ENCODE data around the gene VWA1.
"Not testable (repeated sequence)": the region's sequence is repeated elsewhere in the genome, so short reads cannot be mapped to it uniquely, and the experiment has no call there.

Gene VWA1

DNA sequence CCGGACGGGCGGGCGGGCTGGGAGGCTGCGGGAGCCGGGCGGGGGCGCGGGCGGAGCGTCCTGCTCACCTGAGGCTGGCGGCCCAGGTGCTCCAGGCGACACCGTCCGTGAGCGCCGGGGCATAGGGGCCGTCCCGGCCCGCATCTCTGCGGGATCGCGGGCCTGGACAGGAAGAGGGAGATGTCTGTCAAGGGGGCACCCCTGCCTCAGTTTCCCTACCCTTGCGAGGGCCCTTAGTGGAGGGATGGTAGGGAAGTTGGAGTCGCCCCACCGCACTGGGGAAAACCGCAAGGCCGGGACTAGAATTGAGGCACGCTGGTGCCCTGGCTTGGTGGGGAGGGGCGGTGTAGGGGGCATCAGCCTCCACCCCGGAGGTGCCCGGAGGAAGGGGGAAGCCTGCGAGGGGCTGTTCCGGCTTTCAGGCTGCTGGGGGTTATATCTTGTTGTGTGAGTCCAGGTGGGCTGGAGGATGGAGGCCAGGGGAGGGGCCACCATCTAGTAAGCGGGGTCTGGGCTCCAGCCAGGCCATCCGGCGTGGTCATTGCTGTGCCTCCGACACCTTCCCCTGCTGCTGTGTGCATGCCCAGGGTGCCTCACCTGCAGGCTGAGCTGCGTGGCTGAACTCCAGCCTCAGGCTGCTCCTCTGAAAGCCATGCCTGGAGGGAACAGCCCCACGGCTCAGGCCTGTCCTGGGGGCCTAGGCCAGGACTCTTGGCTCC is 580 bp downstream of the VWA1 start:
- no peak for DNase-seq (ENCODE audit: low read depth, low spot score)

DNA sequence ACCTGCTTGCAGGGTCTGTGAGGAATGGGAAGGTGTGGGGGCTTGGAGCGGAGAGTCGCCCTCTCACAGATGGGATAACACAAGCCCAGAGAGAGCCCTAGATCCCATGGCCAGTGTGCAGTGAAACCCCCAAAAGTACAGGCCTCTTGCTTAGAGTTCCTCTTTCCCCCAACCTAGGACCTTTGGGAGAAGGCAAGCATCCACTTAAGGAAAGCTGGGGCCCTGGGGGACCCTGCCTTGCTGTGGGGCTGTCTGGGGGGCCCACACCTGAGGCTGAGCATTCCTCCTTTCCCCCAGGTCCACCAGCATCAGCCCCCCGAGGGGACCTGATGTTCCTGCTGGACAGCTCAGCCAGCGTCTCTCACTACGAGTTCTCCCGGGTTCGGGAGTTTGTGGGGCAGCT is 1.1 kb downstream of the VWA1 start:
- DNase-seq (ENCODE audit: low read depth, low spot score) = no peak

DNA sequence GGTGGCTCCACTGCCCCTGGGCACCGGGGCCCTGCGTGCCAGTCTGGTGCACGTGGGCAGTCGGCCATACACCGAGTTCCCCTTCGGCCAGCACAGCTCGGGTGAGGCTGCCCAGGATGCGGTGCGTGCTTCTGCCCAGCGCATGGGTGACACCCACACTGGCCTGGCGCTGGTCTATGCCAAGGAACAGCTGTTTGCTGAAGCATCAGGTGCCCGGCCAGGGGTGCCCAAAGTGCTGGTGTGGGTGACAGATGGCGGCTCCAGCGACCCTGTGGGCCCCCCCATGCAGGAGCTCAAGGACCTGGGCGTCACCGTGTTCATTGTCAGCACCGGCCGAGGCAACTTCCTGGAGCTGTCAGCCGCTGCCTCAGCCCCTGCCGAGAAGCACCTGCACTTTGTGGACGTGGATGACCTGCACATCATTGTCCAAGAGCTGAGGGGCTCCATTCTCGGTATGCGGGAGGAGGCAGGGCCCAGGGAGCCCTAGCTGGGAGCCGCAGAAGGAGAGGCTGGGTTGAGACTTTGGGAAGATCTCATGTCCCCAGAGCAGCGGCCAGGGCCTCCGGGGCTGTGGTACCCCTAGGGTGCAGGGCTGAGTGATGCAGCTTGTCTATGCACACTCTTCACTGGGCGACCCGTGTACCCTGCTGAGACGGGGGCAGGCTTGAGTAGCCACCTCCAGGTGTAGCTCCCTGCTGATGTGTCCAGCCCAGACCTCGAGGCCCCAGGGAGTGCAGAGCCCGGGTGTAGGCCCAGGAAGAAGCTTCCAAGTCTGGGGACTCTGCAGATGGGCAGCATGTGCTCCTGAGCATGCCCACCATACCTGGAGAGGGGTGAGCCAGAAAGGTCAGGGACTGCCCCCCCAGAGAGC is 1.8 kb downstream of the VWA1 start:
- DNase-seq (ENCODE audit: low read depth, low spot score) = no peak

DNA sequence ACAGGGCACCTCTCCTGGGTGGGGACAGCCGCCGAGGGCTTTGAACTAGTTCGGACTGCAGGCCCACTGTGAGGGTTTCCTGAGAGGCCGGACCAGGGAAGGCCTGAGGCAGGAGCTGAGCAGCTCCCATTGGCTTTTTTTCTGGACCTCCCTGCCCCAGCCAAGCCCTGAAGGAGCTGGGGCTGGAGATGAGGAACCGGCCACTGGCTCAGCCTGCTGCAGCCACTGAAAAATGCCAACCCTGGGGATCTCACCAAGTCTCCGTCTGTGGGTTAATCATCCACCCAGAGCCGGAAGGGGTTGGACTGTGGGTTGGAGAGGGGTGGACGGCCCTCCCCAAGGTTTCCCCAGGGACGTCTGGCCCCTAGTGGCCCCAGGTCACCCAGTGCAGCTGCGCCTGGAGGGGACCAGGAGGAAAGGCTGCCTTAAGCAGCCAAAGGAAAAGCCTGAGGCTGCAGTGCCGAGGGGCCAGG is 2.5 kb downstream of the VWA1 start:
- no peak for DNase-seq (ENCODE audit: low read depth, low spot score)

DNA sequence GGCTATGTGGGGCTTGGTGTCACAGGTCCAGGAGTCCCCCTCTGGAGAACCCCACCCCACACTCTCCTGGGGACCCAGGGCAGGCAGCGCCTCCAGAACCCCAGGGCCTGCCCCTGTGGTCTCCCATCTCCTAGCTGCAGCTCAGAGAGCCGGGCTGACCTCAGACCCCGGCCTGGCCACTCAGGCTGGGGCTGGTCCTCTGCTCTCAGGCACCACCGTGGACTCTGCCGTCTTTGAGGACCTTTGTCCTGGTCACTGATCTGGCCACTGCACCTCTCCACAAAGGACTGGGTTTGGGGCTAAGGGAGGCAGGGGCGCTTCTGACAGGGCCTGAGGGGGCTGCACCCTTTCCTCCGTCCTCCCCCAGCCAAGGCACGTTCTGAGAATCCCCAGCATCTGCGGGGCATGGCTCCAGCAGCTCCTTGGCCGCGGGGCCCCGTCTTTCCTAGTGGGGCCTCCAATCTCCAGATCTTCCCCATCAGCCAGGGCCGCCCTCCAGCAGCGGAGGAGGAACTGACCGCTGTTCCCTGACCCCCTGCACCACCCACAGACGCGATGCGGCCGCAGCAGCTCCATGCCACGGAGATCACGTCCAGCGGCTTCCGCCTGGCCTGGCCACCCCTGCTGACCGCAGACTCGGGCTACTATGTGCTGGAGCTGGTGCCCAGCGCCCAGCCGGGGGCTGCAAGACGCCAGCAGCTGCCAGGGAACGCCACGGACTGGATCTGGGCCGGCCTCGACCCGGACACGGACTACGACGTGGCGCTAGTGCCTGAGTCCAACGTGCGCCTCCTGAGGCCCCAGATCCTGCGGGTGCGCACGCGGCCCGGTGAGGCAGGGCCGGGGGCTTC is 3.3 kb downstream of the VWA1 start:
- no peak for DNase-seq (ENCODE audit: low read depth, low spot score)

DNA sequence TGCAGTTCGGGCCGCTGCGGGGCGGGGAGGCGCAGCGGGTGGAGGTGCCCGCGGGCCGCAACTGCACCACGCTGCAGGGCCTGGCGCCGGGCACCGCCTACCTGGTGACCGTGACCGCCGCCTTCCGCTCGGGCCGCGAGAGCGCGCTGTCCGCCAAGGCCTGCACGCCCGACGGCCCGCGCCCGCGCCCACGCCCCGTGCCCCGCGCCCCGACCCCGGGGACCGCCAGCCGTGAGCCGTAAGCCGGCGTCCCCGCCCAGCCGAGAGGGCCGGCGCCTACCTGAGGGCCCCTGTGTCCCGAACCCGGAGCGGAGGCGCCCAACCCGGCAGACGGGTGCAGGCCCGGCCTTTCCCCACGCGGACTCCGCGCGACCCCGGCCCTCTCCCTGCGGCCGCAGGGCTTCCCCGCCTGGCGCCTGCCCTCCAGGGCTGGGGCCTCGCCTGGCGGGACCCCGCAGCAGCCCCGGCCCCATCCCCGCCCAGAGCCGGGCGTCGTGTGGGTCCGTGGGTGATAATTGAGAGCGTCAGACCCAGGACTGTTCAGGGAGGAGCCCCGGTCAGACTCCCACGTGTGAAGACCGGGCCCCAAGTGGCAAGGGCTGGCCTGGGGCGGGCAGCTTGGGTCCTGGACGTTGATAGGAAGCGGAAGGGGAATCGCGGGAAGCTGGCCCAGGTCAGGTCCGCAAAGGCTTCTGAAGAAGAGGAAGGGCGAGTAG is 4.2 kb downstream of the VWA1 start:
- DNase-seq (ENCODE audit: low read depth, low spot score) = no peak

DNA sequence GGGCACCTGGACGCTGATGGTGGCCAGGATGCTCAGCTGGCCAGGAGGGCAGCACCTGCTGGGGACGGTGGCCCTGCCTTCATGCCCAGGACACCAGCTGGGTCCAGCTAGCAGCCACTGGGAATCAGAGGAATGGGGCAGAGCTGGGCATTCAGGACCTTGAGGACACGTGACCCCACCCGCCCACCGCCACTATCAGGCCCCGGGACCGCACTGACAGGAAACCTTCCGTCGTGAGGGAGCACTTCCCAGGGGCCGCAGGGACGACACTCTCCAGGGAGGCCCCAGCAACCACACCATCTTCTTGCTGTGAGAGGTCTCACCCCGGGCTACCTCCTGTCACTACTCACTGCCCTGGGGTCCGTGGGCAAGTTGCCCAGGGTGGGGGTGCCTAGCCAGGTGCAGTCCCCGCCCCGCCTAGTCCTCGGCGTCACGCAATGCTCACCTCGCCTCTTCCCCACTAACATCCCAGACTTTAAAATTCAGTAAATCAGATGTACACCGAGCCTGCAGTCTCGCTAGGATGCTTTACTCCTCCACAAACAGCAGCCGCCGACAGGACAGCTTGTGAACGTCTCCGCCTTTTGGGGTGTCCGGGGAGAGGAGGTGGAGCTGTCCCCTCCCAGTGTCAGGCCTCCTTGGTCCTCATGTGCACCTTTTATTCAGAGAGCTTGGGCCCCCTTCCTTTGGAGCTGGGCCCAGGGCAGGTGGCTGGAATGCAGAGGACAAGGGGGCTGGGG is 4.9 kb downstream of the VWA1 start:
- DNase-seq (ENCODE audit: low read depth, low spot score) = no peak

DNA sequence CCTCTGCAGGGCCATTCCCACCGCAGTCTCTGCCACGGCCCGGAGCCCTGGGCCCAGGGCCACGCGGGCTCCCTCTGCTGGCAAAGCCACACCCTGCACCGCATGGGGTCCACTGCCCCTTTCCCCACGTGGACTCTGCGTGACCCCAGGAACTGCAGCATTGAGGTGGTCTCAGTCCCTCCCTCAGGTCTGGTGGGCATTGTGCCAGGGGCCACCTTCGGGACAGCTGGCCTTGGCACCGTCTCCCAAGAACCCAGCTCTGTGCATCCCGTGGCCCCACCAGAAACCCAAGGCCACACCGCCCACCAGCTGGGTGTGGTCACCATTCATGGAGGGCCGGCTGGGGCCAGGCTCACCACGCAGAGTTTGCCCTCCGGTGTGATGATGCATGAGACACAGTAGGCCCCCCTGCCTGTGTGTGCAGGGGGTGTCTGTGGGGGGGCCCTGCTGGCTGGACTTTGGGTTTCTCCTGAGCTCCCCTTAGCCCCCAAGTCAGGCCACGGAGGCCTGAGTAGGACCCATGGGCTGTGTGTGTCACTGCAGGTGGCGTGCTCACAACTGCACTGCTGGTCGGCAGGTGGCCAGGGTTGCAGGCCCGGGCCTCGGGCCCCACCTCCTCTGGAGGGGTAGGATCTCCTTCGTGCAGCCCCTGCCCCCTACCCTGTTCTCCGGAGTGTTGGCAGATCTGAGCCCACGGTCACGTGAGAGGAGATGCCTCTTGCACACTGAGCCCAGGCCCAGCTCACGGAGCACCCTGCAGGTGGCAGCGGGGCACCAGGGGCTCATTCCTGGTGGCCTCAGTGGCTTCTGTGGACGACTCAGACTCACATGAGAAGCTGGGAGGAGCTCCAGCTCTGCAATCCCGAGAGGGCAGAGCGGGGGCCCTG is 5.8 kb downstream of the VWA1 start:
- DNase-seq (ENCODE audit: low read depth, low spot score) = no peak

DNA sequence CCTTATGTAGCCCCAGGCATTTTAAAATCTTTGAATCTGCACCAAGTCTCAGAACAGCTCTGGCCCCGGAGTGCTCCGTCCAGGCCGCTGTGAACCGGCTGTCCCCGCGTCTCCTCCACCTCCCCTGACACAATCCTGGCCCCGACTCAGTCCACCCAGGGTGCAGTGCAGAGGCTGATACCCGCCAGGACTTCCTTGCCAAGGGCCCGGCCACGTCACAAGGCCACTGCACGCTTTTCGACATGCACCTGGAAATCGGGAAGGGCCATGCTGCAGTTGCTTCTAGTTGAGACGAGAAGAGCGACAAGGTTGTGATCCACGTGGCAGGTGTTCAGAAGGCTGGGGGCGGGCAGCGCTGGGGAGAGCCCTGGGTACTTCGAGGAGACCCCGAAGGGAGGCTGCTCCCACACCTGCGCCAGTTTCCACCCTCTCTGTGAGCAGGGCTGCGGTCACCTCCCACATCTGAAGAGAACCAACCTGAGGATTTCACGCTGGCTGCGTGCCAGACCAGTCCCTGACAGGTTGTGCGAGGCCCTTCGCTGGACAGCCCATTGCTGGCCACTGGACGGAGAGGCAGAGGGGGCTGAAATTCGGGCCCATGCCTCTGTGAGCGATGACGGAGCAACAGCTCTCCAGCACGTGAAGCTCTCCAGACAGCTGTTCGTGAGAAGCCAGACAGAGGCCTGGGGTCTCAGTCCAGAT is 6.7 kb downstream of the VWA1 start:
- no peak for DNase-seq (ENCODE audit: low read depth, low spot score)

DNA sequence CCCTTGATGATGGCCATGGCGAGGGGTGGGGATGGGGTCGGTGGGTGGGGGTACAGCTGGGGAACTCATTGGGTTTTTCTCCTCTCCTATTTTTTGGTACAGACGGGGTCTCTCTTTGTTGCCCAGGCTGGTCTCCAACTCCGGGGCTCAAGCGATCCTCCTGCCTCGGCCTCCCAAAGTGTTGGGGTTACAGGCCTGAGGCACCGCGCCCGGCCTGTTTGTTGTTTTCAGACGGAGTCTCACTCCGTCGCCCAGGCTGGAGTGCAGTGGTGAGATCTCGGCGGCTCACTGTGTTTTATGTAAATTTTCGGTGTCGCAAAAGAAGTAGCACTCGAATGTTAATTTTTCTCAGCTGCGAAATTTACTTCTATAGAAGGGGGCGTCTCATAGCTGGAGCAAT is 11.1 kb downstream of the VWA1 start:
- DNase-seq (ENCODE audit: low read depth, low spot score) = not testable (repeated sequence)

DNA sequence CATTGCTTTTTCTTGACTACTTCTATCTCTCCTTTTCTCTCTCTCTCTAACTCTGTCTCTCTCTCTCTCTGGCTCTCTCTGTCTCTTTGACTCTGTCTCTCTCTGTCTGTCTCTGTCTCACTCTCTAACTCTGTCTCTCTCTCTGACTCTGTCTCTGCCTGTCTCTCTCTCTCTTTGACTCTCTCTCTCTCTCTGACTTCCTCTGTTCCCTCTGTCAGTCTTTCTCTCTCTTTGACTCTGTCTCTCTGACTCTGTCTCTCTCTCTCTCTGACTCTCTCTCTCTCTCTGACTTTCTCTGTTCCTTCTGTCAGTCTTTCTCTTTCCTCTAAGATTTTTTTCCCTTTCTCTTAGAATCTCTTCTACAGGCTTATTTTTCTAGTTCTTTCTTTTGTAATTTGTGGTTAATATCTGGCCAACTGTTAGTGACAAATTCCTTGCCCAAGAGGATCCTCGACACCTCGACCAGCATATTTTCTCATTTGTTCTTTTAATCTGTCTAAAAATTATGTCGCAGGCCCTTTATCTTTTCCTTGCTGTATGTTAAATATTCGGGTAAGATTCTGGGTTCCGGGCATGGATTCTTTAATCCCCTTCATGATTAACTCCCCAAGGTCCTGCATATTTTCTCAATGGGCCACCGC is 13.7 kb downstream of the VWA1 start, which contains the start of gene ATAD3C:
ATAD3C (plus strand) TSS at position 591 of the 641 bp plus-strand sequence. CDS start 995 bp downstream, outside the sequence.
- no peak for DNase-seq (ENCODE audit: low read depth, low spot score)

DNA sequence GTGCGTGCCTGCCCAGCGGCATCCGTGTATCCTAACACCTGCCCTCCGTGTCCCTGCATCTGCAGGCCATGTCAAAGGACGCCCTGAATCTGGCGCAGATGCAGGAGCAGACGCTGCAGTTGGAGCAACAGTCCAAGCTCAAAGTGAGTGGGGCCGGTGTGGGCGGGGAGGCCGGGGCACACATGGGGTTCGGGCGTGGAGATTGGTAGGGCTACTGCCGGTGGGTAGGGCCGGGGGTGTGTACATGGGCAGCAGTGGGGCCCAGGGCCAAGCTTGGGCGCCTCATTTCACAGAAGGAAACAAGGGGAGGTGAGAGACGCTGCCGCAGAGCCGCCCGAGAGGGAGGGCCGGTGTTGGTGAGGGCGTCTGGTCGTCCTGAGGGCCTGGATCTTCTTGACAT is 15.1 kb downstream of the VWA1 start:
- DNase-seq (ENCODE audit: low read depth, low spot score) = not testable (repeated sequence)

DNA sequence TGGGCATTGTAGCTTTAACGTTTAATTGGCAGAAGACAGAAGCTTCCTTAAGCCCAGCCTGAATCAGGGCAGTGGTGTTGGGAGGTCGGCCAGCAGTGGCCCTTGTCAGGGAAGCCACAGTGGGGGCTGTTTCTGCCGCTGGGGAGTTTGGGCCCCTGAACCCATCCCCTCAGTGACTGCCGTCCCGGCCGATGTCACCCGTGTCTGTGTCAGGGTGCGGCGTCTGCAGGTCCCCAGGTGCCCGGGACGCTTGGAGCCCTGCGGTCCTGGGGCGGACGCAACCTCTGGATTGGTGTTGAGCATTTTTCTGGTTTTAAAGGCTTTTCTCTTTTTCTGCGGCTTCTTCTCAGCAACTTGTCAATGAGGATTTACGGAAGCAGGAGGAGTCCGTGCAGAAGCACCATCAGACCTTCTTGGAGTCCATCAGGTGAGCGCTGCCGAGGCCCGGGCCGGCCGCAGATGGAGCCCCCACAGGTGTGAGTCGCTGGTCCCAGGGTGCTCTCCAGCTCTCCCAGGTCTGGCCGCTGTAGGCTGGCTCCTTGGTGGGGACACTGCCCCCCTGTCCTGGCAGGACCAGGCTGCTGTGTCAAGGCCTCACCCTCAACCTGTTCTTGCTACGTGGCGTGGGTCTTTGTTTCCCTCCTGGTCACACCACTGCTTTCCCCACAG is 16.3 kb downstream of the VWA1 start:
- DNase-seq (ENCODE audit: low read depth, low spot score) = no peak

DNA sequence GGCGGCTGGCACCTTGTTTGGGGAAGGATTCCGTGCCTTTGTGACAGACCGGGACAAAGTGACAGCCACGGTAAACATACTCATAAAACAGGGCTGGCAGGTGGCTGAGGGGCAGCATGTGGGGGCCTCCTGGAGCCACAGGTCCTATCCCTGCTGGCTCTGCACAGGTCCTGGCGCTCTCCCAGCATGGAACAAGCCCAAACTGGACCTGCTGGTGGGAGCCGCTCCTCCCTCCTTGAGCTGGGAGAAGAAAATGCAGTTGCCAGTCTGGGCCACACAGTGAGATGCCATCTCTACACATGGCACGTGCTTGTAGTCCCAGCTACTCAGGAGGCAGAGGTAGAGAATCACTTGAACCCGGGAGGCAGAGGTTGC is 16.9 kb downstream of the VWA1 start:
- not testable (repeated sequence) for DNase-seq (ENCODE audit: low read depth, low spot score)

DNA sequence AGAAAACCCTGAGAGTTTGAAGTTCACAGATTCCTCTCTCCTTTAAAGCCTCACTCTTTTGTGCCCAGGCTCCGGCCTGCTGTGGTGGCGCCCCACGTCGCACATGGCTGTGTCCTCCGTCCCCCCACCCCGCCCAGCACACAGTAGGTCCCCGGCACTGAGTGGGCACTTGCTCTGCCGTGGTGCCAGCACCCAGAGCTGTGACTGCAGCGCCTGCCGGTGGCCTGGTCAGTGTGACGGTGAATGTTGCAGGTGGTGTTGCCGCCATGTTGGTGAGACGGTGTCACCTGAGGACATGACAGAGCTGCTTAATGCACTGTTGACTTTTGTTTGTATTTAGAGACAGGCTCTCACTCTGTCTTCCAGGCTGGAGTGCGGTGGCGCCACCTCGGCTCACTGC is 17.4 kb downstream of the VWA1 start:
- no peak for DNase-seq (ENCODE audit: low read depth, low spot score)

DNA sequence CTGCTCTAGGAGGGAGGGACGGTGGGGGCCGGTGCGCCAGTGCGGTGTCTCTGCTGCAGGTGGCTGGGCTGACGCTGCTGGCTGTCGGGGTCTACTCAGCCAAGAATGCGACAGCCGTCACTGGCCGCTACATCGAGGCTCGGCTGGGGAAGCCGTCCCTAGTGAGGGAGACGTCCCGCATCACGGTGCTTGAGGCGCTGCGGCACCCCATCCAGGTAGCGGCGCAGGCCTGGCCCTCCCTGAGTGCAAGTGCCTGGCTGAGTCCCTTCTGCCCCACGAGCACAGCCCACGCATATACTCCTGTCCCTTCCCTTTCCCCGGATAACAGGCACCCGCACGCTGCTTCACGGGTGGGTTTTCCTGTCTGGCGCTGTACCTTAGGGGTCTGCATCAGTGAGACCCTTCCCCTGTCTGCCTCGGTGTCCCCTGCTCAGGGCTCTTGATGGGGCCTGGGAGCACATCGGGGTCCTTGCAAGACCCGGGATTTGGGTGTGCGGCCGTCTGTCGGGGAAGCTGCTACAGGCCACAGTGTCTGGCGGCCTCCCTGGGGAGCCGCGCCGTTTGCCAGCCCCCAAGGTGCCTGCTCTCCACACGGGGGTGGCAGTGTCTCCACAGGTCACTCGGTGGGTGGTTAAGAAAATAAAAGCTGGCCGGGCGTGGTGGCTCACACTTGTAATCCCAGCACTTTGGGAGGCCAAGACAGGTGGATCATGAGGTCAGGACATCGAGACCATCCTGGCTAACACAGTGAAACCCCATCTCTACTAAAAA is 19.0 kb downstream of the VWA1 start:
- not testable (repeated sequence) for DNase-seq (ENCODE audit: low read depth, low spot score)

DNA sequence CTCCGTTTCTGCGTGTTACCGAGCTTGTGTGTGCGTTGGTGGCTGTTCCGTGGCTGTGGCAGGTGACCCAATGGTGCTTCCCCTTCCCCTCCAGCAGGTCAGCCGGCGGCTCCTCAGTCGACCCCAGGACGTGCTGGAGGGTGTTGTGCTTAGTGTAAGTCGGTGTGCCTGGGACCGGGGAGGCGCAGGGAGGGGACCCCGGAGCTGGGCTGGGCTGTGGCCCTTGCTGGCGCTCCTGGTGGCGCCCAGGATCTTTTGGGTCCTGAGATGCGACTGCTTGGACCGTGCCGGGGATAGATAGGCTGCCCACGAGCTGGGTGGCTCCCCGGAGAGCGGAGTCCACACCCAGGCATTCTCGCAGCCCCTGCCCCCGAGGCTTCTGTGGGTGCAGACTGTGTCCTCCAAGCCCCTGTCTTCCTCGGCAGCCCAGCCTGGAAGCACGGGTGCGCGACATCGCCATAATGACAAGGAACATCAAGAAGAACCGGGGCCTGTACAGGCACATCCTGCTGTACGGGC is 19.9 kb downstream of the VWA1 start:
- DNase-seq (ENCODE audit: low read depth, low spot score) = no peak

Data from iPS DF 19.7 (cell line).